ENCODE data around the gene ABHD3.
A peak's percentile ranks its signal among the peaks of the same experiment; 100 is the strongest.
"Not testable (repeated sequence)": the region's sequence is repeated elsewhere in the genome, so short reads cannot be mapped to it uniquely, and the experiment has no call there.

Gene ABHD3

GRCh38 chr18:21700528-21701075 is 4.0 kb downstream of the ABHD3 start:
- Histone ChIP-seq H3K27me3 (ENCODE audit: control insufficient read depth, insufficient read depth, low read length) (no peaks in the 10 kb centered on the region), H3K36me3 (ENCODE audit: insufficient read depth, low read length) (peaks cover 6% of the 10 kb centered on the region), H3K4me2 (ENCODE audit: low read length) (no peak overlapping the region), H3K9me3 (replicated peaks; ENCODE audit: low read length) (no peaks in the 10 kb centered on the region), H3K4me1 (ENCODE audit: control insufficient read depth, insufficient read depth, low read length) (no peaks in the 10 kb centered on the region), H3K9ac (ENCODE audit: low read depth, low read length) (no peak overlapping the region), H3K4me3 (ENCODE audit: low read length) (no peak overlapping the region)

GRCh38 chr18:21693322-21693721 is 11.3 kb downstream of the ABHD3 start:
- Histone ChIP-seq H3K4me1 (ENCODE audit: control insufficient read depth, insufficient read depth, low read length) (no peaks in the 10 kb centered on the region), H3K27me3 (ENCODE audit: control insufficient read depth, insufficient read depth, low read length) (no peaks in the 10 kb centered on the region), H3K4me3 (ENCODE audit: low read length) (no peak overlapping the region), H3K36me3 (ENCODE audit: insufficient read depth, low read length) (no peaks in the 10 kb centered on the region), H3K9me3 (replicated peaks; ENCODE audit: low read length) (no peaks in the 10 kb centered on the region), H3K4me2 (ENCODE audit: low read length) (no peak overlapping the region), H3K9ac (ENCODE audit: low read depth, low read length) (no peak overlapping the region)

- H3K9me3 ChIP-seq (replicated peaks; ENCODE audit: low read length) = no peaks in the 10 kb centered on the region
- no peaks in the 10 kb centered on the region for H3K4me1 ChIP-seq (ENCODE audit: control insufficient read depth, insufficient read depth, low read length)
- no peak overlapping the region for H3K9ac ChIP-seq (ENCODE audit: low read depth, low read length)
- no peaks in the 10 kb centered on the region for H3K27me3 ChIP-seq (ENCODE audit: control insufficient read depth, insufficient read depth, low read length)
- H3K4me2 ChIP-seq (ENCODE audit: low read length) = no peak overlapping the region
- no peak overlapping the region for H3K4me3 ChIP-seq (ENCODE audit: low read length)
- H3K36me3 ChIP-seq (ENCODE audit: insufficient read depth, low read length) = no peaks in the 10 kb centered on the region
Measured at GRCh38 chr18:21689736-21690135, 14.8 kb downstream of the ABHD3 start.

- no peak overlapping the region for H3K9ac ChIP-seq (ENCODE audit: low read depth, low read length)
- no peaks in the 10 kb centered on the region for H3K27me3 ChIP-seq (ENCODE audit: control insufficient read depth, insufficient read depth, low read length)
- H3K4me3 ChIP-seq (ENCODE audit: low read length) = no peak overlapping the region
- no peaks in the 10 kb centered on the region for H3K36me3 ChIP-seq (ENCODE audit: insufficient read depth, low read length)
- no peaks in the 10 kb centered on the region for H3K4me1 ChIP-seq (ENCODE audit: control insufficient read depth, insufficient read depth, low read length)
- no peaks in the 10 kb centered on the region for H3K9me3 ChIP-seq (replicated peaks; ENCODE audit: low read length)
- no peak overlapping the region for H3K4me2 ChIP-seq (ENCODE audit: low read length)
Measured at GRCh38 chr18:21686282-21687105, 18.1 kb downstream of the ABHD3 start.

DNA sequence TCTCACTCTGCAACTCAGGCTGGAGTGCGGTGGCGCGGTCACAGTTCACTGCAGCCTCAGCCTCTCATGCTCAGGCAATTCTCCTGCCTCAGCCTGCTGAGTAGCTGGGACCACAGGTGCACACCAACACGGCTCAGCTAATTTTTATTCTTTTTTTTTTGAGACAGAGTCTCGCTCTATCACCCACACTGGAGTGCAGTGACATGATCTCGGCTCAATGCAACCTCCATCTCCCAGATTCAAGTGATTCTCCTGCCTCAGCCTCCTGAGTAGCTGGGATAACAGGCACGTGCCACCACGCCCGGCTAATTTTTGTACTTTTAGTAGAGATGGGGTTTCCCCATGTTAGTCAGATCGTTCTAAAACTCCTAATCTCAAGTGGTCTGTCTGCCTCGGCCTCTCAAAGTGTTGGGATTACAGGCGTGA is 19.0 kb downstream of the ABHD3 start:
- not testable (repeated sequence) for H3K4me2 ChIP-seq (ENCODE audit: low read length); H3K4me1 ChIP-seq (ENCODE audit: control insufficient read depth, insufficient read depth, low read length); H3K9me3 ChIP-seq (replicated peaks; ENCODE audit: low read length); H3K4me3 ChIP-seq (ENCODE audit: low read length); H3K27me3 ChIP-seq (ENCODE audit: control insufficient read depth, insufficient read depth, low read length); H3K36me3 ChIP-seq (ENCODE audit: insufficient read depth, low read length); H3K9ac ChIP-seq (ENCODE audit: low read depth, low read length)

GRCh38 chr18:21684731-21685130 is 19.8 kb downstream of the ABHD3 start:
- no peaks in the 10 kb centered on the region for H3K4me1 ChIP-seq (ENCODE audit: control insufficient read depth, insufficient read depth, low read length)
- H3K27me3 ChIP-seq (ENCODE audit: control insufficient read depth, insufficient read depth, low read length) = no peaks in the 10 kb centered on the region
- H3K4me2 ChIP-seq (ENCODE audit: low read length) = no peak overlapping the region
- no peaks in the 10 kb centered on the region for H3K36me3 ChIP-seq (ENCODE audit: insufficient read depth, low read length)
- H3K9me3 ChIP-seq (replicated peaks; ENCODE audit: low read length) = no peaks in the 10 kb centered on the region
- H3K9ac ChIP-seq (ENCODE audit: low read depth, low read length) = no peak overlapping the region
- no peak overlapping the region for H3K4me3 ChIP-seq (ENCODE audit: low read length)

- H3K9ac ChIP-seq (ENCODE audit: low read depth, low read length) = peak overlapping the region; percentile 13
- peak overlapping the region; percentile 73 for H3K4me2 ChIP-seq (ENCODE audit: low read length)
- no peaks in the 10 kb centered on the region for H3K27me3 ChIP-seq (ENCODE audit: control insufficient read depth, insufficient read depth, low read length)
- no peaks in the 10 kb centered on the region for H3K36me3 ChIP-seq (ENCODE audit: insufficient read depth, low read length)
- H3K4me3 ChIP-seq (ENCODE audit: low read length) = peak overlapping the region; percentile 40
- no peaks in the 10 kb centered on the region for H3K9me3 ChIP-seq (replicated peaks; ENCODE audit: low read length)
- H3K4me1 ChIP-seq (ENCODE audit: control insufficient read depth, insufficient read depth, low read length) = no peaks in the 10 kb centered on the region
Measured at GRCh38 chr18:21682371-21683051, 22.1 kb downstream of the ABHD3 start.

DNA sequence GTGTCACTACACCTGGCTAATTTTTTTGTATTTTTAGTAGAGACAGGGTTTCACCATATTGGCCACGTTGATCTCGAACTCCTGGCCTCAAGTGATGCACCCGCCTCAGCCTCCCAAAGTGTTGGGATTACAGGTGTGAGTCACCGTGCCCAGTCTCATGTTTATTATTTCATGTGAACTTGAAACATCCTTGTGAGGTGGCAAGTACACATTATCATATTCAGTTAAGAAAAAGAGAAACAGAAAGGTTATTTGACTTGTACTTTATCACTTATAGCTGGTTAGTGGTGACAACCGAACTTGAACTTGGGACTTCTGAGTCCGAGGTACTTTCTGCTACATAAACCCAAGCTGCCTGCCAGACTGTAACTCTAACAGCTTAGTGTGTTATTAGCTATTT is 24.4 kb downstream of the ABHD3 start:
- no peaks in the 10 kb centered on the region for H3K36me3 ChIP-seq (ENCODE audit: insufficient read depth, low read length)
- H3K4me3 ChIP-seq (ENCODE audit: low read length) = no peak overlapping the region
- no peaks in the 10 kb centered on the region for H3K27me3 ChIP-seq (ENCODE audit: control insufficient read depth, insufficient read depth, low read length)
- H3K9ac ChIP-seq (ENCODE audit: low read depth, low read length) = no peak overlapping the region
- H3K4me1 ChIP-seq (ENCODE audit: control insufficient read depth, insufficient read depth, low read length) = peaks cover 5% of the 10 kb centered on the region
- no peak overlapping the region for H3K4me2 ChIP-seq (ENCODE audit: low read length)
- no peaks in the 10 kb centered on the region for H3K9me3 ChIP-seq (replicated peaks; ENCODE audit: low read length)

- Histone ChIP-seq H3K4me2 (ENCODE audit: low read length) (no peak overlapping the region), H3K9ac (ENCODE audit: low read depth, low read length) (no peak overlapping the region), H3K4me3 (ENCODE audit: low read length) (no peak overlapping the region), H3K9me3 (replicated peaks; ENCODE audit: low read length) (no peaks in the 10 kb centered on the region), H3K4me1 (ENCODE audit: control insufficient read depth, insufficient read depth, low read length) (peaks cover 5% of the 10 kb centered on the region), H3K36me3 (ENCODE audit: insufficient read depth, low read length) (no peaks in the 10 kb centered on the region), H3K27me3 (ENCODE audit: control insufficient read depth, insufficient read depth, low read length) (no peaks in the 10 kb centered on the region)
Measured at GRCh38 chr18:21678859-21679258, 25.7 kb downstream of the ABHD3 start.

GRCh38 chr18:21675354-21675753 is 29.2 kb downstream of the ABHD3 start:
- not testable (repeated sequence) for H3K4me1 ChIP-seq (ENCODE audit: control insufficient read depth, insufficient read depth, low read length); H3K4me2 ChIP-seq (ENCODE audit: low read length); H3K9ac ChIP-seq (ENCODE audit: low read depth, low read length); H3K9me3 ChIP-seq (replicated peaks; ENCODE audit: low read length); H3K27me3 ChIP-seq (ENCODE audit: control insufficient read depth, insufficient read depth, low read length); H3K36me3 ChIP-seq (ENCODE audit: insufficient read depth, low read length); H3K4me3 ChIP-seq (ENCODE audit: low read length)

DNA sequence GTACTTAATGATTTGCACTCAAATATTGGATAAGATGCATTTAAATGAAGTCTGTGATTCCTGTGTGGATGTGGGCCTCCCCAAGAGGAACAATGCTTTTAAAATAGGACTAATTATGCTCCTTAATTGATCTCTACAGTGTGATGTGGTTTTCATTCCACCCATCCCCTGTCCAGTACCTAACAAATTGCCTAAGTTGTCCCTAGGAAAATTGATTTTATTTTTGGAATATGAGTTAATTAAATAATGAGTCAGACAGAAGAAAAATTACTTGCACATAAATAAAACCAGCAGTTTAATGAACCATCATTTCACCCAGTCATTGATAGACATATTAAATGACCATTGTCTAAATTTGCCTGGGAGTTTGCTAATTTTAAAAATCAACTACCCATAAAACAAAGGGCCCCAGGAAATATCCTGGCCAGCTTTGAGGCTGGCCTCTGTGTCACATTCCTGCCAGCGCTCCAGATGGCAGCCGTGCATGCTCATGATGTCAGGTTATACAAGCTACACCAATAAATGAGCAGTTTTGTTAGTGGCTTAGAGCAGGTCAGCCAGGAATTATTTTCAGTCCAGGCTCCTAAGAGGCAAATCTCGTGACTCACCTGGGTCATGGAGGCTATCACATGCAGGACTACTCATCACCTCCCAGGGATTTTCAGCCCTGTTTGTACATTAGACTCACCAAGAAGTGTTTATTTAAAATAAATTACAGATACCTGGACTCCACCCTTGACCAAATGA is 31.9 kb downstream of the ABHD3 start:
- Histone ChIP-seq H3K4me2 (ENCODE audit: low read length) (no peak overlapping the region), H3K9me3 (replicated peaks; ENCODE audit: low read length) (no peaks in the 10 kb centered on the region), H3K27me3 (ENCODE audit: control insufficient read depth, insufficient read depth, low read length) (no peaks in the 10 kb centered on the region), H3K36me3 (ENCODE audit: insufficient read depth, low read length) (no peaks in the 10 kb centered on the region), H3K4me3 (ENCODE audit: low read length) (no peak overlapping the region), H3K4me1 (ENCODE audit: control insufficient read depth, insufficient read depth, low read length) (peaks cover 19% of the 10 kb centered on the region), H3K9ac (ENCODE audit: low read depth, low read length) (no peak overlapping the region)
